ENCODE data around the gene TYK2.
A peak's percentile ranks its signal among the peaks of the same experiment; 100 is the strongest.
"Not testable (repeated sequence)": the region's sequence is repeated elsewhere in the genome, so short reads cannot be mapped to it uniquely, and the experiment has no call there.

TYK2 gene

DNA sequence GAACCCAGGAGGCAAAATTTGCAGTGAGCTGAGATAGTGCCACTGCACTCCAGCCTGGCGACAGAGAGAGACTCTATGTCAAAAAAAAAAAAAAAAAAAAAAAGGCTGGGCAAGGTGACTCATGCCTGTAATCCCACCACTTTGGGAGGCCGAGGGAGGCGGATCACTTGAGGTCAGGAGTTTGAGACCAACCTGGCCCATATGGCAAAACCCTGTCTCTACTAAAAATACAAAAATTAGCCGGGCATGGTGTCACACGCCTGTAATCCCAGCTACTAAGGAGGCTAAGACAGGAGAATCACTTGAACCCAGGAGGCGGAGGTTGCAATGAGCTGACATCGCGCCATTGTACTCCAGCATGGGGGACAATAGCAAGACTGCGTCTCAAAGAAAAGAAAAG is 43.6 kb downstream of the TYK2 start:
- DNase-seq (ENCODE audit: insufficient read length, low spot score); FAIRE-seq: not testable (repeated sequence)

- FAIRE-seq (no peak), DNase-seq (ENCODE audit: insufficient read length, low spot score) (no peak)
These were observed 44.9 kb downstream of the TYK2 start for GRCh38 chr19:10335352-10335985.

- DNase-seq (ENCODE audit: insufficient read length, low spot score): peak; percentile 92
- FAIRE-seq: peak; percentile 95
These were observed 45.6 kb downstream of the TYK2 start for GRCh38 chr19:10334588-10335351.

DNA sequence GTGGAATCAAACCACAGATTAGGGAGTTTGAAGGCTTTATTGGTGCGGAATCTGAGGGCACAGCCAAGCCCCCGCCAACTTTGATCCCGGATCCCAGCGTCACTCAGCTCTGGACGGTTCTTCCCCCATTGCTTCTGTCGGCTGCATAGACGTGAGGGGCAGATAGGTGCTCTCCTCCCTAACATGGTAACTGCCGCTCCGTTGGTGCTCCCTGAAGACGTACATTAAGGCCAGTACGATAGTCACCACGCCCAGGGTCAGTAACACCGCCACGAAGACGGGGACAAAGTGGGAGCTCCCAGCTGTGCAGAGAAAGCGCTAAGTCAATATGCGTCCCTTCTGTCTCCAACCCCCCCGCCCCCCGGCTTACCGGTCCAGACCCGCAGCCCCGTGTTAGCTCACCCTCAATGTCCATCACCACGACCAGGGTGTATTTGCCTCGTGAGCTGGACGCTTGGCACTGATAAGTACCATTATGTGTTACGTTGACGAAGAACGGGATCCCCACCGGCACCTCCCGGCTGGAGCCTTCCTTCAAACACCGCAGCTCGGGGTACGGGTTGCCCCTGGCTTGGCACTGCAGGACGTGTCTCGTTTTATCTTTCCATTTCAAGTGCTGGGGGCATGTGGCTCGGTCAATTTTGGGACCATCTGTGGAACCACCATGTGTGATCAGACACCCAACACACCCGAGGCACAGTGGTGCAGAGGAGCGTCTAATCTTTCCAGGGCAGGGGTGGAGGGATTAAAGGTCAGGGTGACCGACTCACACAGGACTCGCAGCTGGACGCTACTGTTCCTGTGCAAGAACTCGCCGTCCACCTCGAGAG is 46.4 kb downstream of the TYK2 start:
- DNase-seq (ENCODE audit: insufficient read length, low spot score): no peak
- FAIRE-seq: no peak

- DNase-seq (ENCODE audit: insufficient read length, low spot score) (peak; percentile 99), FAIRE-seq (peak; percentile 99)
These were observed 47.2 kb downstream of the TYK2 start, which contains the start of gene RAVER1 for GRCh38 chr19:10332965-10333757. Gene RAVER1 (minus strand): TSS chr19:10333529. CDS start chr19:10333507, 22 bp downstream.

DNA sequence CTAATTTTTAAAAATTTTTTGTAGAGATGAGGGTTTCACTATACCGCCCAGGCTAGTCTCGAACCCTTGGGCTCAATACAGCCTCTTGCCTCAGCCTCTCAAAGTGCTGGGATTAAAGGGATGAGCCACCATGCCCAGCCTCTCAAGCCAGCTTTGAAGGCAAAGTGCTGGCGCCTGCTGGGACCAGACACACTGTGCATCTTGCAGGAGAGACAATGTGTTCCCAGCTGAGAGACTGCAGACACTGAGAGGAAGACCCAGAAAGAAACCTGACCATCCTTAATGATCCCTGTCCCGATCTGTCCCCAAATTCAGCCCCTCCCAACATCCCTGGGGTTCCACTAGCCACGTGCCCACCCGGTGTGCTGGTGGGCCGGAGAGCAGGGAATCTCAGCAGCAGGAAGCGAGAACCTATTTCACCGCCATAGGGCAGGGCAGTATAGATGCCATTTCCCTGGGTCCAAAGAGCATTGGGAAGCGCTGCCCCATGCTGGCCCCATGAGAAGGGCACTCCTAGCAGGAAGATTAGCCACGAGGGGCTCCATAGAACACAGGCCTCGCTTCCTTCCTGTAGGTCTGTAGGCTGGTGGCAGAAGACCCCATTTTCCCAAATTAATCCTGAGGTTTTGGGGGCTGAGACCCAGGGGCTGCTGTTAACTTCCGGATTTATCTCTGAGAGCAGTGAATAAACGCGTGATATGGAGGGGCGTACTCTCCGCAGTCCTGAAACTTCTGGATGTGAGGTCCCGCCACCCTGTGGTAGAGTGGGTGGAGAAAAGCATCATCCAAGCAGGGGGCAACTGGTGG is 48.0 kb downstream of the TYK2 start:
- DNase-seq (ENCODE audit: insufficient read length, low spot score) (no peak), FAIRE-seq (no peak)

GRCh38 chr19:10329555-10329954 is 50.8 kb downstream of the TYK2 start:
- FAIRE-seq: no peak
- DNase-seq (ENCODE audit: insufficient read length, low spot score): no peak

DNA sequence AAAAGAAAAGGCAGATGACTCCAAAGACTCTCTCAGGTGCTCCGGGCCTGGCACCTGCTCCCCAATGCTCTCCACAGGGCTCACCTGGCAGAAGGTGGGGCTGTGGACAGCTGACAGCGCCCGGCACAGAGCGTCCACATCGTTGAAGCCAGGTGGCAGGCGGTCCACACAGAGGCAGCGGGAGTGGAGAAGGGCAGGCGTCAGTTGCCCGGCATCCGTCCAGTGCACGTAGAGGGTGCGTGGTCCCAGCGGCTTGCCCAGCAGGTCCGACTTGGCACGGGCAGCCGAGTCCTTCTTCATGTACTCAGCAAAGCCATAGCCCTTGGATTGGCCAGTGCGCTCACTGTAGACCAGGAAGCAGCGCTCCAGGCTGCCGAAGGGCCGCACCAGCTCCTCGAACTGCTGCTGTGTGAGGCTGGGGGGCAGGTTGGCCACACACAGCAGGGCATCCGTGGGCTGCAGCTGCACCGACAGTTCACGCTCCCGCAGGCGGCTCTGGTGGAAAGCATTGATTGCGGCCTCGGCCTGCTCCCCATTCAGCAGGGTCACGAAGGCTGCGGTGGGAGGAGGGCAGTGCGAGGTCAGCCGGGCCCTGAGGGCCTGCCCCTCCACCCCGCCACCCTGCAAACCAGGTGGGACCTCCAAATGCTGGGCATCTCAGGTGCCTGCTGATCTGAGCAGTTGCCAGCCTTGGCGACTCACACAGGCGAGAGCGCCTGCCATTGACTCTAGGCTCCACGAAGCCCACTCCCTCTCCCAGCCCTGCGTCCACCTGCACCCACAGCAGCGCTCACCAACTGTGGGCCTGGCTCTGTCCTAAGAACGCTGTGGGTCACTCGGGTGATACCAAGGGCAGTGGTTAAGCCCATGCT is 51.6 kb downstream of the TYK2 start:
- FAIRE-seq (no peak), DNase-seq (ENCODE audit: insufficient read length, low spot score) (no peak)

DNA sequence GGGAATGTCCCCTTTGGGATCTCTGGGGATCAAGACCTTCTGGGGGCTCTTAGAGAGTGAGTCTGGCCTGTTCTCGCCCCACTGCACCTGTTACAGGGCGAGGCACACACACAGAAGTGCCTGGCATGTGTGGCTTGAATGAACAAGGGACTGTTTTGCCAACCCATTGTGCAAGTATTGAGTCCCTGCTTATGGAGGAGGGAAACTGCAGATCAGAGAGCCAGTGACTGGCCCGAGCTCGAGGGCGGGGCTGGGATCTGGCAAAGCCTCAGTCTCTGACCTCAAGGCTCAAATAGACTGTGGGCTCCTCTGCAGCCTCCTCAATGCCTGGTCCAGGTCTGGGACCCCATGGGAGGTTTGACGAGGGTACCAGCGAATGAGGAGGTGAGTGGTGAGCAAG is 52.6 kb downstream of the TYK2 start:
- DNase-seq (ENCODE audit: insufficient read length, low spot score): no peak
- no peak for FAIRE-seq

GRCh38 chr19:10325732-10326131 is 54.6 kb downstream of the TYK2 start:
- FAIRE-seq (no peak), DNase-seq (ENCODE audit: insufficient read length, low spot score) (no peak)

- FAIRE-seq (peak; percentile 54), DNase-seq (ENCODE audit: insufficient read length, low spot score) (no peak)
These were observed 58.2 kb downstream of the TYK2 start for GRCh38 chr19:10321874-10322835.

DNA sequence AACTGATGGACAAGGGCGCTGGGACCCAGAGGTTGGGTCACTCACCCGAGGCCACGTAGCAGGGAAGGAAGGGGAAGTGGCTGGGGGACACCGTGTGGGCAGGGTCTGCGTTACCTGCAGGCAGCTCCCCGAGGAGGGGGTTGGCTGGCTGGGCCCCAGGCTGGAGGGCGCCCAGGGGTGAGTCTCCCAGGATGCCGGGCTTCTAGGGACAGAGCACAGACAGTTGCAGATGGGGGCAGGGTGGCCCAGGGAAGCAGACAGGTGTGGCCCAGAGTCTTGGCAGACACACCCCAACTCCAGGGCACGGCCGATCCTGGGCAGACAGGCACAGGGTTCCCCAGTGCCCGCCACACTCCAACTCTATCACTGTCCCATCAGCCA is 59.0 kb downstream of the TYK2 start:
- DNase-seq (ENCODE audit: insufficient read length, low spot score) (no peak), FAIRE-seq (no peak)

DNA sequence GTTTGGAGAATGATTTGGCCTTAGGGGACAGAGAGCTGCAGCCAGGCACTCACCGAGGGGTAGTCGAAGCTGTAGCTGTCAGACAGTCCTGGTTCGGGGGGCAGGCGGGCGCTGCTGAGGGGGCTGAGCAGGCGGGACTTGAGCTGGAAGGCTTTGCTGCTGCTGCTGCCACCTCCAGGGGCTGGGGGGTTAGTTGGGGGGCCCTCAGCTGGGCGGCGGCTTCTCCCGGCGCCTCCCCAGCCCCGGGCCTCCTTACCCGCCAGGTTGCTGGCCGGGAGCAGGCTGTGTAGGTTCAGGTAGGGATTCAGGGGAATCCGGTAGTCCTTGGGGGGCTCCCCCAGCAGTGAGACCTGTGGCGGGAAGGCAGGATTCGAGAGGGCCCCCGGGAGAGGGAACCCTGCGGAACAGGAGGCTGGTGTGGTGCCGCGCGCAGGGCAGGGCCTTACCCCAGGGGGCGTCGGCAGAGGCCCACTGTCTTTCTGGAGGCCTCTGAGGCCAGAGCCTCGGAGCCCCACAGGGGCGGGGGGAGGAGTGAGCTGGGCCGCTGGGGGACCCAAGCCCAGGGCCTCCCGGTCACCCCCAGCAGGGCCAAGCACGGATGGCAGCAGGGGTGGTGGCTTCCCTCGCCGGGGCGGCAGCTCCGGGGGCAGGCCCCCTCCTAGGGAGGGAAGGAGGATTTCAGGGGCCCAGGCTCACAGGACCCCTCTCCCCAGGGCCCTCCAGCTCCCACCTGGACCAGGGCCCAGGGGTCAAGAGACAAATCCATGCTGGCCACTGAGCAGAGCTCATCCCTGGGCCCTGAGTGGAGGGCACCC is 59.6 kb downstream of the TYK2 start:
- DNase-seq (ENCODE audit: insufficient read length, low spot score): no peak
- no peak for FAIRE-seq

DNA sequence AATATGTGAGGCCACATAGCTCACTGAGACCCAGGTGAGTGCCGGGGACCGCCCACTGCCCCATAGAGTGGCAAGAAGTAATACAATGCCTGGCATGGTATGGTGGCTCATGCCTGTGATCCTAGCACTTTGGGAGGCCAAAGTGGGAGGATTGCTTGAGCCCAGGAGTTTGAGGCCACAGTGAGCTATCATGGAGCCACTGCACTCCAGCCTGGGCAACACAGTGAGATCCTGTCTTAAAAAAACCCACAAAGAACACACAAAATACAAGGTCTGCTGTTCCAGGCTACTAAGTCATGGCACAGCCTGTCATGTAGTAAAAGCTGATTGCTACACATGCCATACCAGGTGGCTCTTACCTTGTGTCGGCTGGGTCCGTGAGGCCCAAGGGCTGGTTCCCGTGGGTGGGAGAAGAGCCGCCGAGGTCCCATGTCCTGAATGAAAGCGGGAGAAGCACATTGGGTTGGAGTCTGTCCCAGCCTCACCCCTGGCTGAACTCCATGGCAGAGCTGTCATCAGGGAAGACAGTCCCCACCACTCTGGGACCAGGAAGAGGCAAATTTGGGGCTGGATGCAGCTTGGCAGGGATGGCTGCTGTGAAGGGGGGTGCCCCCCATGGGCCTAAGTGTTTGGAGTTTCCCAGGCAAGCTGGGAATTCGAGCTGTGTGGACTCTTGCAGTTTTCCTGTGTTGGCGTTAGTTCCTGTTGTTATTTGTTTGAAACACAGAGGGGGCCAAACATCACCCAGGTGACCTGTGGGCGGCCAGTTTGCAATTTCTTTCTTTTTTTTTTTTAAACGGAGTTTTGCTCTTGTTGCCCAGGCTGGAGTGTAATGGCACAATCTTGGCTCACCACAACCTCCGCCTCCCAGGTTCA is 61.3 kb downstream of the TYK2 start:
- DNase-seq (ENCODE audit: insufficient read length, low spot score) (no peak), FAIRE-seq (no peak)

GRCh38 chr19:10317857-10318462 is 62.4 kb downstream of the TYK2 start:
- DNase-seq (ENCODE audit: insufficient read length, low spot score) (no peak), FAIRE-seq (no peak)
